IPS-NIHi7 (cell line): ENCODE data around the gene HNRNPDL.
"Not testable (repeated sequence)": the region's sequence is repeated elsewhere in the genome, so short reads cannot be mapped to it uniquely, and the experiment has no call there.

Source experiments
- DNase-seq: peaks from one replicate; pipeline ENCODE4 v3.0.0; 2012; ENCODE audit warnings: mixed read lengths; ENCODE audit errors: extremely low spot score

The HNRNPDL gene

GRCh38 chr4:82430193-82430963, at the start of gene HNRNPDL, which contains the start of gene ENOPH1:
TSS of gene HNRNPDL (minus strand) at chr4:82430462. CDS start at chr4:82429690, 772 bp downstream.
TSS of gene ENOPH1 (plus strand) at chr4:82430590. CDS start at chr4:82430830, 240 bp downstream.
- DNase-seq: peak; percentile 95

GRCh38 chr4:82479562-82479961, 49.3 kb upstream of the HNRNPDL start:
- DNase-seq: no peak

DNA sequence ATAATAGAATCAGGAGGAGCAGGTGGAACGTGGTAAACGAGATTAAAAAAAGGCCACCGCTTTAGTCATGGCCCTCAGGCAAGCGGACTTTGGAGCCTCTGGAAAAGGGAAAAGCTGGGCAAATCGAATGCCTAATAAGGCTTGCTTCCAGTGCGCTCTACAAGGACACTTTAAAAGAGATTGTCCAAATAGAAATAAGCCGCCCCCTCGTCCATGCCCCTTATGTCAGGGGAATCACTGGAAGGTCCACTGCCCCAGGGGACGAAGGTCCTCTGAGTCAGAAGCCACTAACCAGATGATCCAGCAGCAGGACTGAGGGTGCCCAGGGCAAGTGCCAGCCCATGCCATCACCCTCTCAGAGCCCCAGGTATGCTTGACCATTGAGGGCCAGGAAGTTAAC, 47.2 kb upstream of the HNRNPDL start:
- DNase-seq: not testable (repeated sequence)

- not testable (repeated sequence) for DNase-seq
Observed at GRCh38 chr4:82475931-82476330, 45.7 kb upstream of the HNRNPDL start.

DNA sequence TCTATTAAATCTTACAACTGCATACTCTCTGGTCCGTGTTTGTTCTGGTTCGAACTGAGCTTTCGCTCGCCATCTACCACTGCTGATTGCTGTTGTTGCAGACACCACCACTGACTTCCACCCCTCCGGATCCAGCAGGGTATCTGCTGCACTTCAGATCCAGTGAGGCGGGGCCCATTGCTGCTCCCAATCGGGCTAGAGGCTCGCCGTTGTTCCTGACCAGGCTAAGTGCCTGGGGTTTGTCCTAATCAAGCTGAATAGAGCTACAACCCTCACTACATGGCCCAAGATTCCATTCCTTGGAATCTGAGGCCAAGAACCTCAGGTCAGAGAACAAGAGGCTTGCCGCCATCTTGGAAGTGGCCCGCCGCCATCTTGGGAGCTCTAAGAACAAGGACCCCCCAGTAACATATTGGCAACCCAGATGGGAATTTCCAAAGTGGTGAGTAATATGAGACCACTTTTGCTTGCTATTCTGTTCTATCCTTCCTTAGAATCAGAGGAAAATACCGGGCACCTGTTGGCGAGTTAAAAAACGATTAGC, 43.4 kb upstream of the HNRNPDL start:
- no peak for DNase-seq

- not testable (repeated sequence) for DNase-seq
Observed at GRCh38 chr4:82473080-82473479, 42.8 kb upstream of the HNRNPDL start.

- no peak for DNase-seq
Observed at GRCh38 chr4:82469791-82470345, 39.6 kb upstream of the HNRNPDL start.

DNA sequence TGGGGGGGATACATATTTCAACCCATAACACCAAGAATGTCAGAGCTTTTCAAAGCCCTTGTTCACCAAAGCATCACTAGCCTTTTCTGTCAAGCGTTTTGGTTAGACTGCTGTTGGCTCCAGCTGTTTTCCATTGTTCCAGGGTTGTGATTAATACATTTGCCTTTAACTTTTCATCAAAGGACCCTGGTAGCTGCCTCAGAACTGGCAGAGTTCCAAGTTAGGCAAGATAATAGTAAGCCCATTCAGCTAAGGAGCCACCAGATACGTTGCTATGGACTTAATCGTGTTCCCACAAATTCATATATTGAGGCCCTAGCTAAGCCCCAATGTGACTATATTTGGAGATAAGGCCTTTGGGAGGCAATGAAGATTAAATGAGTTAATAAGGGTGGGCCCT, 37.2 kb upstream of the HNRNPDL start:
- no peak for DNase-seq

- no peak for DNase-seq
Observed at GRCh38 chr4:82463221-82463620, 33.0 kb upstream of the HNRNPDL start.

GRCh38 chr4:82462415-82462831, 32.2 kb upstream of the HNRNPDL start:
- peak; percentile 90 for DNase-seq

GRCh38 chr4:82461710-82462109, 31.4 kb upstream of the HNRNPDL start:
- DNase-seq: no peak

DNA sequence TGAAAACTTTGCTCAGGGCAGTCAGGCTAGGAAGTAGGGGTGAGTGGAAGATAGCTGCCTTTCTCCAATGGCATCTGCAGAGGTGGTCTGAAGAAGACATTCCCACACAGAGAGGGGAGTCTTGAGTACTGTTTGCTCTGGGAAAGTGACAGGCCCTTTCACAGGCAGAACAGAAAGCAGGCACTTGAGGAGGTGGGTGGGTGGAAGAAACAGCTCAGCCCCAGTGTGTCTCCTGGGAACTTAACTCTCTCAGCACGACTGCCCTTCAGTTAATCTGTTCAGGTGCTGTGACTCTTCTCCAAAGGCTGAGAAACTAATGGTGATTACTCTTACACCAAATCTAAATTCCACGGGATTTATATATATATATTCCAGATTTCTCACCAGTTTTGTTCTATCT, 28.5 kb upstream of the HNRNPDL start:
- DNase-seq: no peak

DNA sequence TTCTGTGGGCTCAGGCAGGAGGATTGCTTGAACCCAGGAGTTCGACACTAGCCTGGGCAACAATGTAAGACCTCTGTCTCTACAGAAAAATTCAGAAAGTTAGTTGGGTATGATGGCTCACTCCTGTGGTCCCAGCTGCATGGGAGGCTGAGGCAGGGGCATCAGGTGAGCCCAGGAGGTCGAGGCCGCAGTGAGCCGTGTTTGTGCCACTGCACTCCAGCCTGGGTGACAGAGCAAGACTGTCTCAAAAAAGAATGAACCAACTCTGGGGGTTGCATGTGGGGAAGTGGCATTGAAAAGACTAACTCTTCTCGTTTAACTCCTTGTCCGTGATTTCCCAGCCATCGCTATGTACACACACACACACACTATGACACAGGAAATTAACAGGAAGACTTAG, 27.0 kb upstream of the HNRNPDL start:
- DNase-seq: no peak

GRCh38 chr4:82452026-82452425, 21.8 kb upstream of the HNRNPDL start:
- no peak for DNase-seq

GRCh38 chr4:82450966-82451755, 20.9 kb upstream of the HNRNPDL start:
- DNase-seq: no peak

DNA sequence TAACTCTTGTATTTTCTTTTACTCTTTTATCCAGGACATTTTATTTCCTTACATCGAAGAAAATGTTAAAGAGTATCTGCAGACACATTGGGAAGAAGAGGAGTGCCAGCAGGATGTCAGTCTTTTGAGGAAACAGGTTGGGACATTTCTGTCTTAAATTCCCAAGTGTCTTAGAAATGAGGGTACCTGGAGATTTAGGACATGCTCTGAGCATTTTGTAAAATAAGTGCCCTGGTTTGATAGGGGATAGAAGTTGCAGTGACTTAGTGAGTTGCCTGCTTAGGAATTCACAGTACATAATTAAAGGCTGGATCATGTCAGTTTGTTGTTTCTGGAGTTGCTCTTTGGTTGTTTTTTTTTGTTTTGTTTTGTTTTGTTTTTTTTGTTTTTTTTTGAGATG, 17.6 kb upstream of the HNRNPDL start:
- no peak for DNase-seq

GRCh38 chr4:82439088-82439487, 8.8 kb upstream of the HNRNPDL start:
- no peak for DNase-seq

DNA sequence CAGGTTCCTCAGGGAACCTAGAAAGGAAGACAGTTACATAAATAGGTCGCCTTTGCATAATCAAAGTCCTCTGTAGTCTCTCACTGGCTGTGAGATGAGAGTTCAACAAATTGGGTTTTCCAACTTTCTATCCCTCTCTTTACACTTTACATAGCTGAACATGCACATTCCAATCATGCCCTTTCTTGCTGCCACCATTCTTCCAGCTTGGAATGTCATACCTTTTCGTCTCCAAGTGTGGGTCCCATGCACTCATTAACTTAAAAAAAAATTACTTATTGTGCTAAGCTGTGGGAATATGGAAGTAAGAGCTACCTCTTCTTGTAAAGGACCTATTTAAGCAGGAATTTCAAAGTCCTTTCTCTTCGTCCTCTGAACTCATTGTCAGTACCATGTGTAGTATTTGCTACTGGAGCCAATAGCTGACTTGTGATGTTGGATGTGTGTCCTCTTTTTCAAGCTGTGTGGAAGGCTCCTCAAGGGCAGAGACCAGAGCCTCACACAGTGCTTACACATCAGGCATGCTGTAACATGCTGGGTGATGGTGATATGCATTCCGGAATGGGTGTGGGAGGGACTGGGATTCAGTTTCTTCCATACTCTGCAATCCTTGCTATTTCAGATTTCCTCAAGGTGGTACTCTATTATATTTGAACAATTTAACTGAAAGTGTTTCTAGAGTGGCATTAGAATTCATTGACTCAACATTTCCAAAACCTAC, 7.2 kb upstream of the HNRNPDL start:
- DNase-seq: no peak

DNA sequence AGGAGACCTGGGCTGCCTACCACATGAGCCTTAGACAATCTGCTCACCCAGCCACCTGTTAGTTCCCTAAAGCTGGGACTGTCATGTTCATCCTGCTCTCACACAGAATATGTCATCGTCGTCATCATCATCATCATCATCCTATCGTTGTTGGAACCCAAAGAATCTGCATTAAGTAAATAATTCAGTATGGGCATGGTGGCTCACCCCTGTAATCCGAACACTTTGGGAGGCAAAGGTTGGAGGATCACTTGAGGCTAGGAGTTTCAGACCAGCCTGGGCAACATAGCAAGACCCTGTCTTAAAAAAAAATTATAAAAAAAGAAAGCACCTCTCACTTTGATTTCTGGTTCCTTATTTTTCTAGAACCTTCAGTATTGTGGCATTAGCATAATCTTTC, 6.5 kb upstream of the HNRNPDL start:
- no peak for DNase-seq

GRCh38 chr4:82436130-82436529, 5.9 kb upstream of the HNRNPDL start:
- no peak for DNase-seq

GRCh38 chr4:82434949-82435348, 4.7 kb upstream of the HNRNPDL start:
- DNase-seq: no peak

DNA sequence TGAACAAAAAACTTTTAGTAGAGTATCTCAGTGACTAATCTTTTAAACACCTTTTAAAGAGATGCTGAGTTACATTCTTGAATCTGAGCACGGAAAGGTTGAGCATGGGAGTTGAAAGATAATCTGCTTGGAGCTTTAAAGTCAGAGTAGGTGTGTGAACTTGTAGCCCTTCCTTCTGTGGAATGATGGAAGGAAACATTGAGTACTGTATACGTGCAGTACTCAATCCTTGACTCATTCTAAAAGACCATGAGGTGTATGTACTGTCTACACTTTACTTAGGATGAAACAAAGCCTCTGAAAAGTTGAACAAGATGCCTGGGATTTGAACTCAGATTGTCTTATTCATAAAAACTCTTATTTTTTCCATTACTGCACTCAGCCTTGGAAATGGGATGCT, 3.5 kb upstream of the HNRNPDL start:
- no peak for DNase-seq
